WI38 (cell line): ENCODE data around the gene DDX27.

Experiments
- H3K4me3 ChIP-seq: 2 replicates; pipeline ENCODE4 v1.5.1; 2011; ENCODE audit warnings: low read depth, mild to moderate bottlenecking, control low read depth, low read length
- TF ChIP-seq, protein P1 (sequence below): IDR thresholded peaks from 2 replicates; pipeline ENCODE4 v1.5.1; 2012; ENCODE audit warnings: low read depth, mild to moderate bottlenecking, control low read depth, low read length

DDX27 gene

DNA sequence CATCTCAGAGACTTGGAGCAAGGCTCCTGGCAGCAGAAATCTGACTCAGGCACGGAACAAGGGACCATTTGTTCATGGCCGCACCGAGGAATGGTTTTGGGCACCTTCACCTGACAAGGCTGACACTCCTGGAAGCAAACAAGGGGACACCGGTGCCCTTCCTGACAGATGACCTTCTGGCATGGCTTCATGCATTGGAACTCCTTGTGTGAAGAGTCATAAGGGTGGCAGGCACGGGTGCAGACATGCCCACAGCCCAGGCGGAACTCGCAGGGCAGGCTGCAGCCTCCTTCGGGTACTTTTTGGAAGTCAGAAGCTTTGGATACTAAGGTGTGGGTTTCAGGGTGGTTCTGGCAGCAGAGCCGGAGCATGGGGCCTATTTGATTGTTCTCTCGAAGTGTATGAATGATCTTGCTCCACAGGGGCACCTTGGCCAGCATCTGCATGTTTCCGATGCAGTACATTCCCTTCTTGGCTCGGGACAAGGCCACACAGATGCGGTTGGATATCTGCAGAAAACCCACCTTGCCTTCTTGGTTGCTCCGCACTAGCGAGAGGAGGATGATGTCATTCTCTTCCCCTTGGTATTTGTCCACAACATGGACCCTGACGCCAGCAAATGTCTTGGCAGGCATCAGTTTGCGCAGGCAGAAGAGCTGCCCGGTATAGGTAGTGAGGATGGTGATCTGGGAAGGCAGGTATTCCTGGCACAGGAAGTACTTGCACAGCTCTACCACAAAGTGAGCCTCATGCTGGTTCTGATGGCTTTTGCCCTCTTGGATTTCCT lies 29.9 kb downstream of the DDX27 start:
- TF ChIP-seq, protein P1, sequence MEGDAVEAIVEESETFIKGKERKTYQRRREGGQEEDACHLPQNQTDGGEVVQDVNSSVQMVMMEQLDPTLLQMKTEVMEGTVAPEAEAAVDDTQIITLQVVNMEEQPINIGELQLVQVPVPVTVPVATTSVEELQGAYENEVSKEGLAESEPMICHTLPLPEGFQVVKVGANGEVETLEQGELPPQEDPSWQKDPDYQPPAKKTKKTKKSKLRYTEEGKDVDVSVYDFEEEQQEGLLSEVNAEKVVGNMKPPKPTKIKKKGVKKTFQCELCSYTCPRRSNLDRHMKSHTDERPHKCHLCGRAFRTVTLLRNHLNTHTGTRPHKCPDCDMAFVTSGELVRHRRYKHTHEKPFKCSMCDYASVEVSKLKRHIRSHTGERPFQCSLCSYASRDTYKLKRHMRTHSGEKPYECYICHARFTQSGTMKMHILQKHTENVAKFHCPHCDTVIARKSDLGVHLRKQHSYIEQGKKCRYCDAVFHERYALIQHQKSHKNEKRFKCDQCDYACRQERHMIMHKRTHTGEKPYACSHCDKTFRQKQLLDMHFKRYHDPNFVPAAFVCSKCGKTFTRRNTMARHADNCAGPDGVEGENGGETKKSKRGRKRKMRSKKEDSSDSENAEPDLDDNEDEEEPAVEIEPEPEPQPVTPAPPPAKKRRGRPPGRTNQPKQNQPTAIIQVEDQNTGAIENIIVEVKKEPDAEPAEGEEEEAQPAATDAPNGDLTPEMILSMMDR = no peak
- no peak overlapping the region for H3K4me3 ChIP-seq

DNA sequence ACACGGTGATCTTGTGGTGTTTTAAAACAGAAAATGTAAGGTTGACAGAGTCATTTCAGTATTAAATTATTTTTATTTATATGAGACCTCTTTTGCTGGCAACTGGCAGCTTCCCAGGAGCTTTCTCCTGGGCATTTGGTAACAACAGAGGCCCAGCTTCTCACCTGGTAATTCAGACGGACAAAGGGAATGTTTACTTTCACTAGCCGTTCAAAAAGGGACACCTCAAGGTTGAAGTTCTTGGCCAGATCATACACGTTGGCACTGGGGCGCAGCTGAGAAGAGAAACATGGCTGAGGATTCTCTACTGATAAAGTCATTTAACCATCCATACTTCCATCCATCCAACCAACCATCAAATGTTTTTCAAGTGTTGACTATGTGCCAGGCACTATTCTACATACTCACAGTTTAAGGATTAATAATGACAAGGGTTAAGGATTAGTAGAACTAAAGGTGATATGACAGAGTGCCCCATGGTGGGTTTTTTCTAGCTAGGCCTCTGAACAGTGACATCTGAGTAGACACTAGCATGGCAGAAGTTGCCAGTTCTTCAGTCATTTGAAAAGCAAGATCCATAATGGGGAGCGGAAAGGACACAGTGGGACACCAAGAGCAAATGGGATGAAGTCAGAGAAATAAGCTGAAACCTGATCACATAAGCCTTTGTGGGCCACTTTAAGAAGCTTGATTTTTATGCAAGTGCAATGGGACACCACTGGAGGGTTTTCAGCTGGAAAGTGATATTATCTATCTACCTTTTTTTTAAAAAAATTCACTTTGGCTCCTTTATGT lies 33.5 kb downstream of the DDX27 start:
- TF ChIP-seq, protein P1 = no peak
- no peak overlapping the region for H3K4me3 ChIP-seq

DNA sequence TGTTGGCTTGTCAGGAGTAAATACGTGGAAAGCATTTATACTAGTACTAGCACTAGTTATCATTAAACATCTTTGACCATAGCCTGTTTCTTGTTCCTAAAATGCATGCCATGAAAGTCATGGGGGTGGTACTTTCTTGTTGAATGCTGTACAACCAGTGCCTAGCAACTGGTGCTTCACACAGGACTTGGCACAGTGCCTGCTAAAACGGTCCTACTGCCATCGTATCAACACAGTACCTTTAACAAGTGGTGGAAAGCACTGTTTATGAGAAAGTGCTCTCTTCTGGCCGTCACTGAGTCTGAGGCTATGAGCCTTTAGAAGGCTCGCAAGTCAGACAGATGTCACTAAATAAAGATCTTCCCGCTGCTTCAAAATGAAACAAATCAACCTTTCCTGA lies 37.0 kb downstream of the DDX27 start:
- TF ChIP-seq, protein P1 = no peak
- H3K4me3 ChIP-seq = no peak overlapping the region

DNA sequence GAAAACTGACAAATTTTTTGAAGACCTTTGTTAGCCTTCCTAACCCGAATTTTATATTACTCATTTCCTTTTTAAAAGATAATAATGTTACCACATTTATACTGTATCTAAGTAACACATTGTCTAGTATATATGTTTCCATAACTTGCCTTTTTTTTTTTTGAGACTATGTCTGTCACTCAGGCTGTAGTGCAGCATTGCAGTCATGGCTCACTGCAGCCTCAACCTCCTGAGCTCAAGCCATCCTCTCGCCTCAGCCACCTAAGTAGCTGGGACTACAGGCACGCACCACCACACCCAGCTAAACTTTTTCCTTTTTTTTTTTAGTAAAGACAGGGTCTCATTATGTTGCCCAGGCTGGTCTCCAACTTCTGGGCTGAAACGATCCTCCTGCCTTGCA lies 40.1 kb downstream of the DDX27 start:
- TF ChIP-seq, protein P1 = no peak
- no peak overlapping the region for H3K4me3 ChIP-seq

DNA sequence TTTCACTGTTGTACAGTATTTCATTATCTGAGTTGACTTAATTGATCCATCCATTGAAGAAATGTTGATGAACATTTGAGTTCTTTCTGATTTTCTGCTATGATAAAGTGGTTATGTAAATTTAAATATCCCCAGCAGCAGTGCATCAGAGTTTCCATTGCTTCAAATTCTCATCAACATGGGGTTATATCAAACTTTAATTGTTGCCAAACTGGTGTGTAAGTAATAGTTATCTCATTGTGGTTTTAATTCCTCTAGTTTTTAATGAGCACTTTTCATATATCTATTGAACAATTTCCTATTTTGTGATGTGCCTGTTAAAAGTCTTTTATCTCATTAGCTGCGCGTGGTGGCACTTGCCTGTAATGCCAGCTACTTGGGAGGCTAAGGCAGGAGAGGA lies 40.6 kb downstream of the DDX27 start:
- no peak overlapping the region for H3K4me3 ChIP-seq
- TF ChIP-seq, protein P1 = no peak

DNA sequence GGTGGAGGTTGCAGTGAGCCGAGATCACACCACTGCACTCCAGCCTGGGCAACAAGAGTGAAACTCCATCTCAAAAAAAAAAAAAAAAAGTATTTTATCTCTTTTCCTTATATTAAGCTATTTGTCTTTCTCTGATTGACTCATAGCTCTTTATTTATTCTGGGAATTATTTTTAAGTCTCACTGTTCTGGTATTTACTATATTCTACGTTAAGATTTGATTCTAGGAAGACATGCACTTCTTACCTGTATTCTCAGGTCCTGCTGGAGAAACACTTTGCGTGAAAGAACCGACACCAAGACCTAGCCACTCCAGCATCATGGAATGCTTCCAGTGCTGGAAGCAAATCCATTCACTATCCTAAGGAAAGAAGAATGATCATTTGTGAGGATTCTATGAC lies 41.0 kb downstream of the DDX27 start:
- no peak overlapping the region for H3K4me3 ChIP-seq
- TF ChIP-seq, protein P1 = no peak

DNA sequence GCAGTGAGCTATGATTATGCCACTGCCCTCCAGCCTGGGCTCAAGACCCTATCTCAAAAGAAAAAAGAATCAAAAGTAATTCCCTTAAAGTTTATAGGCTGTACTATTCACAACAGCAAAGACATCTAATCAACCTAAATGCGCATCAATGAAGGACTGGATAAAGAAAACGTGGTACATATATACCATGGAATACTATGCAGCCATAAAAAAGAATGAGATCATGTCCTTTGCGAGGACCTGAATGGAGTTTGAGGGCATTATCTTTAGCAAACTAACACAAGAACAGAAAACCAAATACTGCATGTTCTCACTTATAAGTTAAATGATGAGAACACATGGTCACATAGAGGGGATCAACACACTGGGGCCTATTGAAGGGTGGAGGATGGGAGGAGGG lies 42.0 kb downstream of the DDX27 start:
- TF ChIP-seq, protein P1 = no peak
- no peak overlapping the region for H3K4me3 ChIP-seq
